Activated CD4-positive, alpha-beta T cell treated with anti-CD3 and anti-CD28 coated beads, Interleukin-2, amount 50 U/mL, for 24 hours (primary cell): ENCODE data around the gene HOGA1.
A peak's percentile ranks its signal among the peaks of the same experiment; 100 is the strongest.
"Not testable (repeated sequence)": the region's sequence is repeated elsewhere in the genome, so short reads cannot be mapped to it uniquely, and the experiment has no call there.

Experiments
- DNase-seq, 2 donors: peaks; one replicate each; pipeline ENCODE4 v3.0.0-alpha.2; 2020; ENCODE audit warnings: low read depth in 1 of 2, low spot score in 1 of 2

Gene HOGA1

GRCh38 chr10:97647556-97647955 lies 63.4 kb downstream of the HOGA1 start:
- DNase-seq: no peak

DNA sequence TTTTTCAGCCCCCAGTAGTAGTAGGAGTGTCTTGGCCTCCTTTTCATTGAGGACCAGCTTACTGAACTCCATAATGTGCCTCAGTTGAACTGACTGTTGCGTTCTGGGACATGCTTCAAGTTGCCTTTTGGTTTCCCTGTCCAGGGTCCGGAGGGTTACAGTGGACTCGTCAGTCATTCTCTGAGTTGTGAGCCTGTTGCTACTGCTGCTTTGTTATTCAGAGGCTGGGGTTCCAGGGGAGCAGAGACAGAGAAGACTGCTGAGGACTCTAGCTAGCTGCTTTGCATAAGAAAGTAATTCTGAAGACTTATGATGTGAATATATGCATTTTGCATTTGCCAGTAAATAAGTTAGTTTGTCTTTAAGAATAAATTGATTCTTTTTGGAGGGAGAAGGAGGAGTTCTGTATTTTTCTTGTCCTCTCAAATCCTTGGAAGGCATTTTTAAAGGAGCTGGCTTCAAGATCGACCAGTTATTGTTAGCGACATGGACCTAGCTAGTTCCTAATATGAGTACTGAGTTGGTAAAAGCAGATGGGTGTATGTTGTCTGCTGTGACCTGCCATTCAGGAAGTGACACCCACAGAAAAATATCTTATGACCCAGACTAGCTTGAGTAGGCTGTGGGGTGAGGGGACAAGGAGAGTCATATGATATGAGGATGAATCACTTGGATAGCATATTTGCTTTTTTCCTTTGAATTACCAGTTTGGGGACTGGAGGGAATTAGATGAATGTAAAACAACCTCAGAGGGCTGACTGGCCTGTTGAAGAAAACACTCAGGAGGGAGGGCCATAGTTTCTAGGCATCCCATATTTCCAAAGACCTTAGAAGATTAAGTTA lies 64.6 kb downstream of the HOGA1 start:
- DNase-seq: peak in 1 of 2 donors; percentile 33

- DNase-seq: not testable (repeated sequence)
These were observed 65.2 kb downstream of the HOGA1 start for GRCh38 chr10:97649405-97649750.

GRCh38 chr10:97650726-97651125 lies 66.5 kb downstream of the HOGA1 start:
- no peak for DNase-seq

DNA sequence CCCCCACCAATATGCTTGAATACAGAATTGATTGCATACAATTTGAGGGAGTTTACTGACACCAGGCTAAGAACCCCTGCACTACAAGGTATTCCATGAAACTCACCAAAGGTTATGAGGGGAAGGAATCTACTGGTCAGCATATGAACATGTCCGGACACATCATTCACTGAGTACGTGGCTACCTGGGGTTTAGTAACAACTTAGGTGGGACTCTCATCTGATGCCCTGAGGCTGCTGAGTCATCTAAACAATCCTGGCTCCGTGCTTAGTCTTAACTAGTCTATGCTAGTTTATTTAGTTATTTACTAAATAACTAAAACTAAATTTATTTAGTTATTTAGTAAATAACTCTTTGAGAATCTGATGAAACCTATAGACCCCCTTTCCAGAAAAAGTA lies 67.6 kb downstream of the HOGA1 start:
- DNase-seq: no peak

DNA sequence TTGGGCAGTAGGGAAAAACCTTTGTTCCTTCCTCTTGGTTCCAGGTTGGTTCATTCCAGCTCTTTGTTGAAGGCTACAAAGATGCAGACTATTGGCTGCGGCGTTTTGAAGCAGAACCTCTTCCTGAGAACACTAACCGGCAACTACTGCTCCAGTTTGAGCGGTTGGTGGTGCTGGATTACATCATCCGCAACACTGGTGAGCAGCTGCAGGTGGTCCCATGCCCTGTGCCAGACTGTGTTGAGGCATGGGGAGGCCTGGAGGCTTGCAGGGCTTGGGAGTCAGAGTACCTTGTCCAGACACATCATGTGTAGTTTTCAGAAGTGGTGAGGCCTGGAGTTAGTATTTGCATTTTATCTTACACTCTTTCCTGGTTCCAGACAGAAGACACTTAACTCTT lies 72.6 kb downstream of the HOGA1 start:
- no peak for DNase-seq

- no peak for DNase-seq
These were observed 75.4 kb downstream of the HOGA1 start for GRCh38 chr10:97659589-97659988.
